Endothelial cell of umbilical vein (primary cell): ENCODE results near the gene AIG1. TPM values are rescaled to one million over a fixed set of nuclear protein-coding genes. Genes with fewer than 3 reads are reported as not detected.

Source experiments
- BruUV-seq: library from RNA; stranded (reverse); fragments of 400-500 nt; replicated peaks from 2 replicates; lab custom pipeline; 2021; lab: Mats Ljungman, UMichigan
- CTCF ChIA-PET: fragments of 300-600, 350-600 bp; sonication (Branson Sonifier 250); formaldehyde crosslinking; loops from one replicate; lab custom pipeline; 2021; ENCODE audit warnings: antibody characterized with exemption, inconsistent platforms; lab: Charles Lee
- POLR2A ChIA-PET: fragments of 300-600, 350-600 bp; sonication (Branson Sonifier 250); formaldehyde crosslinking; loops from one replicate; lab custom pipeline; 2021; ENCODE audit warnings: antibody characterized with exemption, inconsistent platforms; lab: Charles Lee
- DNase-seq: peaks from one replicate; pipeline ENCODE4 v3.0.0-alpha.2; 2011; ENCODE audit warnings: low read depth, low spot score
- FAIRE-seq: peaks from 2 replicates; lab custom pipeline; 2011; peaks lifted over from hg19 to GRCh38; lab: Jason Lieb, UNC
- H2AFZ ChIP-seq: 2 replicates; pipeline ENCODE4 v1.6.0; 2012; ENCODE audit warnings: low read depth, low read length, control low read depth, inconsistent platforms
- H3K27ac ChIP-seq: 2 replicates; pipeline ENCODE4 v1.5.1; 2011; ENCODE audit warnings: low read depth, mild to moderate bottlenecking, control low read depth, low read length, moderate library complexity; ENCODE audit not compliant: insufficient read depth
- H3K27me3 ChIP-seq, 2 experiments: 2 replicates each; pipeline versions ENCODE4 v1.6.0 to v1.6.1; 2011; ENCODE audit warnings: low read length in 2 of 2, mixed read lengths in 1 of 2; ENCODE audit not compliant: control insufficient read depth in 2 of 2, insufficient read depth in 2 of 2
- H3K36me3 ChIP-seq, 2 experiments: 2 replicates in 1 of 2; 3 replicates in 1 of 2; pipeline ENCODE4 v1.5.1; 2011; ENCODE audit warnings: low read length in 2 of 2, mild to moderate bottlenecking in 1 of 2, moderate library complexity in 1 of 2; ENCODE audit not compliant: control insufficient read depth in 2 of 2, insufficient read depth in 2 of 2; ENCODE audit errors: extremely low read depth in 1 of 2
- H3K4me1 ChIP-seq: 3 replicates; pipeline ENCODE4 v1.5.1; 2011; ENCODE audit warnings: mild to moderate bottlenecking, low read length; ENCODE audit not compliant: control insufficient read depth, insufficient read depth; ENCODE audit errors: extremely low read depth
- H3K4me2 ChIP-seq: 2 replicates; pipeline ENCODE4 v1.6.1; 2011; ENCODE audit warnings: low read length, control low read depth, mixed read lengths; ENCODE audit not compliant: insufficient read depth
- H3K4me3 ChIP-seq, 3 experiments: fragments of 200-600 bp in 1 of 3; sonication (generic), shearing (Covaris generic) in 1 of 3; replicated peaks in 1 of 3; 2 replicates each; pipeline ENCODE4 v1.5.1; 2011 to 2016; ENCODE audit warnings: control low read depth in 3 of 3, low read length in 3 of 3, mild to moderate bottlenecking in 2 of 3, inconsistent platforms in 1 of 3, low read depth in 1 of 3, moderate library complexity in 1 of 3; ENCODE audit not compliant: insufficient read depth in 1 of 3
- H3K79me2 ChIP-seq: 2 replicates; pipeline ENCODE4 v1.6.0; 2012; ENCODE audit warnings: low read length, inconsistent platforms; ENCODE audit not compliant: control insufficient read depth, insufficient read depth
- H3K9ac ChIP-seq: replicated peaks from 2 replicates; pipeline ENCODE3; 2011; ENCODE audit warnings: low read length, control low read depth; ENCODE audit not compliant: insufficient read depth; ENCODE audit errors: extremely low read depth
- H3K9me1 ChIP-seq: replicated peaks from 3 replicates; pipeline ENCODE4 v1.6.0; 2011; ENCODE audit warnings: mild to moderate bottlenecking, low read length; ENCODE audit not compliant: control insufficient read depth, insufficient read depth; ENCODE audit errors: extremely low read depth
- H3K9me3 ChIP-seq: replicated peaks from 2 replicates; pipeline ENCODE4 v1.5.1; 2012; ENCODE audit warnings: low read length, inconsistent platforms; ENCODE audit not compliant: control insufficient read depth, insufficient read depth
- H4K20me1 ChIP-seq: replicated peaks from 2 replicates; pipeline ENCODE3; 2011; ENCODE audit warnings: mild to moderate bottlenecking, low read length; ENCODE audit not compliant: control insufficient read depth, insufficient read depth; ENCODE audit errors: extremely low read depth
- EZH2 ChIP-seq: IDR thresholded peaks from 2 replicates; pipeline ENCODE4 v1.6.1; 2012; ENCODE audit warnings: borderline replicate concordance, low read depth, mild to moderate bottlenecking, moderate library complexity, low read length, inconsistent platforms; ENCODE audit not compliant: severe bottlenecking
- FOS ChIP-seq: IDR thresholded peaks from 2 replicates; pipeline ENCODE4 v1.6.1; 2011; ENCODE audit warnings: mild to moderate bottlenecking, low read length, moderate library complexity, borderline replicate concordance; ENCODE audit not compliant: insufficient read depth
- GATA2 ChIP-seq: IDR thresholded peaks from 2 replicates; pipeline ENCODE4 v1.7.0; 2011; ENCODE audit warnings: low read depth, mild to moderate bottlenecking, moderate library complexity, mixed read lengths, low read length; ENCODE audit not compliant: insufficient read length, insufficient read depth
- JUN ChIP-seq: IDR thresholded peaks from 2 replicates; pipeline ENCODE4 v1.6.1; 2011; ENCODE audit warnings: borderline replicate concordance, low read depth; ENCODE audit not compliant: insufficient read length, insufficient read depth
- MYC ChIP-seq: IDR thresholded peaks from one replicate; pipeline ENCODE4 v1.6.1; 2011; ENCODE audit warnings: mild to moderate bottlenecking, low read depth, low read length
- POLR2A ChIP-seq: IDR thresholded peaks from 2 replicates; pipeline ENCODE4 v1.6.1; 2012; ENCODE audit warnings: low read depth, mild to moderate bottlenecking, control low read depth, low read length
- POLR2AphosphoS5 ChIP-seq: IDR thresholded peaks from 2 replicates; pipeline ENCODE4 v1.6.1; 2012; ENCODE audit warnings: low read depth, mild to moderate bottlenecking, control low read depth, low read length, moderate library complexity; ENCODE audit not compliant: insufficient read depth
- dilution Hi-C: fragments of 300-500 bp; cut with MboI; formaldehyde crosslinking; loops from one replicate; pipeline ENCODE4 v1.15.0; 2019; ENCODE audit warnings: low sequenced_read_pairs; ENCODE audit not compliant: extremely low pct_ligation_motif_present
- intact Hi-C: fragments of 100-400 bp; cut with micrococcal nuclease; formaldehyde crosslinking; loops from one replicate; pipeline ENCODE4 v1.10.0; 2022
- polyA plus RNA-seq, 4 experiments: library from polyadenylated mRNA; depleted of rRNA in 3 of 4; stranded (reverse) in 3 of 4; unstranded in 1 of 4; fragments of >200 nt; gene quantifications; 2 replicates each; pipeline versions ENCODE4 v1.2.1 to v1.2.3, GENCODE V29; 2011 to 2012; ENCODE audit warnings: missing spikeins in 1 of 4
- total RNA-seq: library from RNA; stranded (reverse); gene quantifications from 2 replicates; pipeline ENCODE4 v1.2.3, GENCODE V29; 2021
- TF ChIP-seq, protein P1 (sequence below): IDR thresholded peaks from 2 replicates; pipeline ENCODE4 v1.6.1; 2011; ENCODE audit not compliant: insufficient read depth, insufficient read length
- TF ChIP-seq, protein P2 (sequence below), 2 donors: IDR thresholded peaks; 1 replicate in 1 of 2; 2 replicates in 1 of 2; pipeline ENCODE4 v1.5.1; 2011; ENCODE audit warnings: low read length in 2 of 2, mild to moderate bottlenecking in 2 of 2, moderate library complexity in 2 of 2, control low read depth in 1 of 2, inconsistent platforms in 1 of 2, low read depth in 1 of 2; ENCODE audit not compliant: insufficient read depth in 1 of 2; ENCODE audit errors: extremely low read depth in 1 of 2

Gene AIG1
- total and polyA plus RNA-seq, 2 donors (not counting 3 experiments of a cell fraction or from before 2014, with no cell fraction given) = 17.7 to 22.7 TPM

- Histone ChIP-seq H3K4me2 (no peak overlapping the region), H2AFZ (no peak overlapping the region), H3K9me1 (no peaks in the 10 kb centered on the region), H3K27me3 (peaks cover 3 to 4% of the 10 kb centered on the region in 2 experiments), H3K4me1 (no peaks in the 10 kb centered on the region), H3K27ac (no peak overlapping the region), H3K79me2 (no peaks in the 10 kb centered on the region), H3K9me3 (no peaks in the 10 kb centered on the region), H3K36me3 (no peaks in the 10 kb centered on the region), H3K4me3 (no peak overlapping the region), H4K20me1 (no peaks in the 10 kb centered on the region), H3K9ac (no peak overlapping the region)
- dilution Hi-C loops = no loop called here
- CTCF ChIA-PET = interaction anchor here (1.2 to 1.4 kb wide), 2 partner anchors 9 to 24 kb away, joined by 5 read pairs; no protein-coding TSS in a partner anchor
- FAIRE-seq (no peak), DNase-seq (no peak)
- no peak for TF ChIP-seq POLR2AphosphoS5
- no peak for TF ChIP-seq POLR2A
- TF ChIP-seq GATA2 = no peak
- no peak for TF ChIP-seq FOS
- POLR2A ChIA-PET = no interaction called here
- BruUV-seq = no TSS peak
- intact Hi-C loops = no loop called here
Observed at GRCh38 chr6:143050509-143050908, 10.2 kb upstream of the AIG1 start.

GRCh38 chr6:143052282-143052681, 8.4 kb upstream of the AIG1 start:
- Histone ChIP-seq H3K36me3 (no peaks in the 10 kb centered on the region), H3K9me3 (no peaks in the 10 kb centered on the region), H3K4me2 (no peak overlapping the region), H3K4me1 (no peaks in the 10 kb centered on the region), H3K27ac (no peak overlapping the region), H4K20me1 (no peaks in the 10 kb centered on the region), H3K4me3 (no peak overlapping the region), H3K9ac (no peak overlapping the region), H2AFZ (no peak overlapping the region), H3K9me1 (no peaks in the 10 kb centered on the region), H3K79me2 (no peaks in the 10 kb centered on the region), H3K27me3 (peaks cover 0 to 4% of the 10 kb centered on the region in 2 experiments)
- no peak for FAIRE-seq
- BruUV-seq = no TSS peak
- DNase-seq = no peak
- dilution Hi-C loops = no loop called here
- ChIA-PET POLR2A (no interaction called here), CTCF (interaction anchor here (0.6 kb wide), 1 partner anchor 44 kb away, joined by 5 read pairs; no protein-coding TSS in a partner anchor)
- TF ChIP-seq, protein P1, sequence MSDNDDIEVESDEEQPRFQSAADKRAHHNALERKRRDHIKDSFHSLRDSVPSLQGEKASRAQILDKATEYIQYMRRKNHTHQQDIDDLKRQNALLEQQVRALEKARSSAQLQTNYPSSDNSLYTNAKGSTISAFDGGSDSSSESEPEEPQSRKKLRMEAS = no peak
- no peak for TF ChIP-seq EZH2
- TF ChIP-seq, protein P2, sequence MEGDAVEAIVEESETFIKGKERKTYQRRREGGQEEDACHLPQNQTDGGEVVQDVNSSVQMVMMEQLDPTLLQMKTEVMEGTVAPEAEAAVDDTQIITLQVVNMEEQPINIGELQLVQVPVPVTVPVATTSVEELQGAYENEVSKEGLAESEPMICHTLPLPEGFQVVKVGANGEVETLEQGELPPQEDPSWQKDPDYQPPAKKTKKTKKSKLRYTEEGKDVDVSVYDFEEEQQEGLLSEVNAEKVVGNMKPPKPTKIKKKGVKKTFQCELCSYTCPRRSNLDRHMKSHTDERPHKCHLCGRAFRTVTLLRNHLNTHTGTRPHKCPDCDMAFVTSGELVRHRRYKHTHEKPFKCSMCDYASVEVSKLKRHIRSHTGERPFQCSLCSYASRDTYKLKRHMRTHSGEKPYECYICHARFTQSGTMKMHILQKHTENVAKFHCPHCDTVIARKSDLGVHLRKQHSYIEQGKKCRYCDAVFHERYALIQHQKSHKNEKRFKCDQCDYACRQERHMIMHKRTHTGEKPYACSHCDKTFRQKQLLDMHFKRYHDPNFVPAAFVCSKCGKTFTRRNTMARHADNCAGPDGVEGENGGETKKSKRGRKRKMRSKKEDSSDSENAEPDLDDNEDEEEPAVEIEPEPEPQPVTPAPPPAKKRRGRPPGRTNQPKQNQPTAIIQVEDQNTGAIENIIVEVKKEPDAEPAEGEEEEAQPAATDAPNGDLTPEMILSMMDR (IDR thresholded peaks at IDR 0.05; ENCODE audit: extremely low read depth in 1 of 2, insufficient read depth in 1 of 2, low read depth in 1 of 2, low read length in 2 of 2) = no peak
- TF ChIP-seq MYC = no peak
- TF ChIP-seq FOS = no peak
- no peak for TF ChIP-seq GATA2
- no peak for TF ChIP-seq JUN
- TF ChIP-seq POLR2A = no peak
- no peak for TF ChIP-seq POLR2AphosphoS5
- intact Hi-C loops = no loop called here
